ENCODE measurements around the gene IDE. TPM values are rescaled to one million over a fixed set of nuclear protein-coding genes. Genes with fewer than 3 reads are reported as not detected.
"Not testable (repeated sequence)": the region's sequence is repeated elsewhere in the genome, so short reads cannot be mapped to it uniquely, and the experiment has no call there.

Gene IDE
- total and polyA plus RNA-seq, 5 donors, result 13.4 to 54.1 (median 49.2) TPM

DNA sequence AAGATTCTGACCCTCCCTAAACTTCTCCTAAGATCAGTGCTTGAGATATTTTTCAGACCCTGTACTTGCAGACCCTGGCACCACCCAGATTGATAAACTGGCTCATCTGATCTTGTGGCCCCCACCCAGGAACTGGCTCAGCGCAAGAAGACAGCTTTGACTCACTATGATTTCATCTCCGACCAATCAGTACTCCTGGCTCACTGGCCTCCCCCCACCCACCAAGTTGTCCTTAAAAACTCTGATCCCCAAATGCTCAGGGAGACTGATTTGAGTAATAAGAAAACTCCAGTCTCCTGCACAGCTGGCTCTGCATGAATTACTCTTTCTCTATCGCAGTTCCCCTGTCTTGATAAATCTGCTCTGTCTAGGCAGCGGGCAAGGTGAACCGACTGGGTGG, 171.7 kb downstream of the IDE start:
- ATAC-seq; H3K4me3 ChIP-seq (ENCODE audit: low read length); H3K27me3 ChIP-seq (ENCODE audit: control insufficient read depth, insufficient read depth); H3K4me1 ChIP-seq (ENCODE audit: control insufficient read depth, insufficient read depth, low read length); intact Hi-C loops (cut with DNase I); H3K27ac ChIP-seq (ENCODE audit: low read length); H3K9me3 ChIP-seq (ENCODE audit: control insufficient read depth, low read length); DNase-seq: not testable (repeated sequence)
- 80% methylated on average over 5 of the region's 5 CpGs for WGBS

Other genes with a start within 250 kb of the IDE start
- gene KIF11, start 19.0 kb upstream of the IDE start, total RNA-seq, result 1 to 10 TPM in 2 of 4 donors, under 1 TPM in 2; 0.31 to 1.7 (median 1.00) TPM
- 0.38 TPM for gene KIF11, start 19.0 kb upstream of the IDE start, polyA plus RNA-seq
- gene HHEX, start 115.9 kb upstream of the IDE start, total RNA-seq, result 1 to 10 TPM; 2.6 to 6.9 (median 4.7) TPM
- gene HHEX, start 115.9 kb upstream of the IDE start, polyA plus RNA-seq, result 4.7 TPM

Data from right cardiac atrium (tissue), 5 donors.